GM21619 (cell line): Measurements from ENCODE around the gene SPINT2.
"Not testable (repeated sequence)": the region's sequence is repeated elsewhere in the genome, so short reads cannot be mapped to it uniquely, and the experiment has no call there.

Experiments used
- ATAC-seq: cut with Tn5 transposase; IDR thresholded peaks from one replicate; pipeline ENCODE4 v1.9.1; 2021; ENCODE audit not compliant: unreplicated experiment

Gene SPINT2

GRCh38 chr19:38318660-38319059, 54.3 kb downstream of the SPINT2 start:
- ATAC-seq = no peak

- ATAC-seq = no peak
These were observed 55.3 kb downstream of the SPINT2 start, which contains the start of gene KCNK6 for GRCh38 chr19:38319421-38320258. Gene KCNK6, plus strand, starts transcription at chr19:38319845. Its CDS starts 106 bp downstream, at chr19:38319951.

GRCh38 chr19:38320969-38321339, 56.6 kb downstream of the SPINT2 start:
- ATAC-seq = no peak

- ATAC-seq = no peak
These were observed 57.3 kb downstream of the SPINT2 start for GRCh38 chr19:38321646-38322196.

GRCh38 chr19:38323291-38323690, 58.9 kb downstream of the SPINT2 start:
- ATAC-seq = no peak

GRCh38 chr19:38324431-38324830, 60.1 kb downstream of the SPINT2 start:
- no peak for ATAC-seq

GRCh38 chr19:38326591-38326990, 62.2 kb downstream of the SPINT2 start:
- no peak for ATAC-seq

- ATAC-seq = no peak
These were observed 65.3 kb downstream of the SPINT2 start for GRCh38 chr19:38329651-38330050.

- ATAC-seq = no peak
These were observed 67.4 kb downstream of the SPINT2 start for GRCh38 chr19:38331728-38332127.

- no peak for ATAC-seq
These were observed 68.9 kb downstream of the SPINT2 start for GRCh38 chr19:38333245-38333644.

- ATAC-seq = peak; percentile 63
These were observed 71.7 kb downstream of the SPINT2 start for GRCh38 chr19:38335949-38336637.

GRCh38 chr19:38336638-38337359, 72.4 kb downstream of the SPINT2 start:
- peak; percentile 32 for ATAC-seq

GRCh38 chr19:38337360-38337653, 72.9 kb downstream of the SPINT2 start:
- ATAC-seq = no peak

GRCh38 chr19:38339011-38339410, 74.6 kb downstream of the SPINT2 start:
- not testable (repeated sequence) for ATAC-seq

- ATAC-seq = no peak
These were observed 76.6 kb downstream of the SPINT2 start for GRCh38 chr19:38340927-38341326.
